Lung (tissue), 12 donors: ENCODE data around the gene C12orf57. TPM values are rescaled to one million over a fixed set of nuclear protein-coding genes. Genes with fewer than 3 reads are reported as not detected.

ENCODE experiments used
- ATAC-seq: fragments of 200-7000 bp; cut with Tn5 transposase; one replicate; pipeline ENCODE4 v1.9.1; 2020; ENCODE audit warnings: moderate number of reproducible peaks; ENCODE audit not compliant: insufficient read depth, low FRiP score
- DNase-seq, 3 donors: peaks; one replicate each; pipeline ENCODE4 v3.0.0-alpha.2; 2013 to 2017
- H3K27ac ChIP-seq, 2 donors: one replicate each; pipeline ENCODE4 v1.5.1; 2013; ENCODE audit warnings: mild to moderate bottlenecking in 2 of 2, moderate library complexity in 2 of 2, control low read depth in 1 of 2, inconsistent platforms in 1 of 2, low read depth in 1 of 2, low read length in 1 of 2
- H3K27me3 ChIP-seq, 3 donors: one replicate each; pipeline ENCODE4 v1.5.1; 2013; ENCODE audit warnings: low read length in 2 of 3; ENCODE audit not compliant: control insufficient read depth in 3 of 3, insufficient read depth in 3 of 3
- H3K36me3 ChIP-seq, 4 donors: one replicate each; pipeline ENCODE4 v1.5.1; 2013; ENCODE audit warnings: low read length in 4 of 4, mild to moderate bottlenecking in 1 of 4, moderate library complexity in 1 of 4; ENCODE audit not compliant: control insufficient read depth in 4 of 4, insufficient read depth in 4 of 4
- H3K4me1 ChIP-seq, 5 donors: one replicate each; pipeline ENCODE4 v1.5.1; 2013; ENCODE audit warnings: low read length in 5 of 5, mild to moderate bottlenecking in 2 of 5, moderate library complexity in 1 of 5; ENCODE audit not compliant: control insufficient read depth in 5 of 5, insufficient read depth in 5 of 5
- H3K4me3 ChIP-seq: one replicate; pipeline ENCODE4 v1.5.1; 2013; ENCODE audit warnings: mild to moderate bottlenecking, control low read depth, moderate library complexity
- H3K9ac ChIP-seq, 2 donors: one replicate each; pipeline ENCODE4 v1.5.1; 2013; ENCODE audit warnings: low read length in 2 of 2, control low read depth in 1 of 2; ENCODE audit not compliant: insufficient read depth in 1 of 2
- H3K9me3 ChIP-seq, 4 donors: one replicate each; pipeline ENCODE4 v1.5.1; 2013; ENCODE audit warnings: low read length in 3 of 4, mild to moderate bottlenecking in 1 of 4, moderate library complexity in 1 of 4; ENCODE audit not compliant: control insufficient read depth in 4 of 4, insufficient read depth in 3 of 4
- CTCF ChIP-seq: IDR thresholded peaks from 2 replicates; pipeline ENCODE4 v1.5.1; 2012; ENCODE audit warnings: mild to moderate bottlenecking; ENCODE audit errors: control extremely low read depth, extremely low read depth
- WGBS, 2 donors: extraction: QIAGEN DNeasy Blood & Tissue Kit; methylation state at CpG; one replicate each; pipeline ENCODE4 v1.1.7; 2013; 5-methylcytosine and 5-hydroxymethylcytosine counted together
- polyA plus RNA-seq, 2 donors: library from polyadenylated mRNA; stranded (reverse); fragments of 200-250 nt; gene quantifications; one replicate each; pipeline ENCODE4 v1.2.1, GENCODE V29; 2013
- total RNA-seq, 2 donors: library from RNA; depleted of rRNA in 1 of 2; stranded (reverse); fragments of >200 nt in 1 of 2; gene quantifications; one replicate each; pipeline ENCODE4 v1.2.1, GENCODE V29; 2014 to 2021
- donor health status: control.
- donor health status: control.
- donor health status: Bipolar disorder and iron deficiency.
- donor health status: healthy.
- donor health status: DM: yes; HTN: yes; CAD: no.

C12orf57 gene
- total and polyA plus RNA-seq, 4 donors = 92.9 to 437 (median 283) TPM

GRCh38 chr12:6944381-6945186, 762 bp downstream of the C12orf57 start:
- peak; percentile 64 for ATAC-seq
- H3K27ac ChIP-seq = peak overlapping the region; percentile 95 to 98
- peaks cover 0 to 29% (median 16%) of the 10 kb centered on the region in 4 donors for H3K36me3 ChIP-seq
- peak overlapping the region; percentile 48 for H3K4me3 ChIP-seq
- no peaks in the 10 kb centered on the region for H3K27me3 ChIP-seq
- peak overlapping the region; percentile 72 to 96 for H3K9ac ChIP-seq
- peak; percentile 97 for TF ChIP-seq CTCF
- peaks cover 0 to 19% (median 12%) of the 10 kb centered on the region in 5 donors for H3K4me1 ChIP-seq
- DNase-seq = peak; percentile 96 to 98 (median 97)
- H3K9me3 ChIP-seq = no peaks in the 10 kb centered on the region
- WGBS, 2 donors = 3 to 4% methylated on average over 48 of the region's 48 CpGs

GRCh38 chr12:6945613-6946012, 1.8 kb downstream of the C12orf57 start:
- peak overlapping the region in 1 of 2 donors; percentile 50 for H3K27ac ChIP-seq
- no peaks in the 10 kb centered on the region for H3K27me3 ChIP-seq
- no peak for TF ChIP-seq CTCF
- no peak overlapping the region for H3K9ac ChIP-seq
- DNase-seq (no peak), ATAC-seq (no peak)
- WGBS, 2 donors = 74 to 78% methylated on average over 11 of the region's 11 CpGs
- H3K36me3 ChIP-seq = peaks cover 0 to 21% (median 15%) of the 10 kb centered on the region in 4 donors
- H3K9me3 ChIP-seq = no peaks in the 10 kb centered on the region
- H3K4me1 ChIP-seq = peaks cover 0 to 19% (median 12%) of the 10 kb centered on the region in 5 donors
- no peak overlapping the region for H3K4me3 ChIP-seq

GRCh38 chr12:6946033-6946919, 2.5 kb downstream of the C12orf57 start:
- H3K4me1 ChIP-seq = peaks cover 0 to 19% (median 12%) of the 10 kb centered on the region in 5 donors
- DNase-seq (peak; percentile 71 to 86 (median 85)), ATAC-seq (peak; percentile 59)
- WGBS, 2 donors = 15 to 28% methylated on average over 31 to 32 of the region's 32 CpGs
- peak overlapping the region; percentile 4 for H3K4me3 ChIP-seq
- peak overlapping the region in 1 of 2 donors; percentile 50 for H3K27ac ChIP-seq
- TF ChIP-seq CTCF = no peak
- peaks cover 0 to 14% (median 12%) of the 10 kb centered on the region in 4 donors for H3K36me3 ChIP-seq
- H3K27me3 ChIP-seq = no peaks in the 10 kb centered on the region
- no peak overlapping the region for H3K9ac ChIP-seq
- H3K9me3 ChIP-seq = no peaks in the 10 kb centered on the region
